CD4-positive, CD25-positive, alpha-beta regulatory T cell (primary cell): Measurements from ENCODE around the gene ZNF407. TPM values are rescaled to one million over a fixed set of nuclear protein-coding genes. Genes with fewer than 3 reads are reported as not detected.

Source experiments
- ATAC-seq, 2 donors: fragments of 150-1000 bp; cut with Tn5 transposase; one replicate each; pipeline ENCODE4 v1.10.0; 2021; ENCODE audit warnings: low read depth in 2 of 2, moderate number of reproducible peaks in 2 of 2, moderate library complexity in 1 of 2
- DNase-seq, 3 donors: peaks; one replicate each; pipeline versions ENCODE4 v3.0.0 to v3.0.0-alpha.2; 2012 to 2022; ENCODE audit warnings: mixed read lengths in 1 of 3
- H3K27ac ChIP-seq: one replicate; pipeline ENCODE4 v1.7.0; 2013; ENCODE audit warnings: mild to moderate bottlenecking, low read length; ENCODE audit not compliant: insufficient read depth, poor library complexity, severe bottlenecking
- H3K27me3 ChIP-seq: one replicate; pipeline ENCODE4 v1.7.0; 2013; ENCODE audit warnings: low read length; ENCODE audit not compliant: control insufficient read depth, insufficient read depth
- H3K36me3 ChIP-seq: one replicate; pipeline ENCODE4 v1.7.0; 2013; ENCODE audit warnings: mild to moderate bottlenecking, low read length, moderate library complexity; ENCODE audit not compliant: control insufficient read depth, insufficient read depth
- H3K4me1 ChIP-seq: 2 replicates; pipeline ENCODE4 v1.7.0; 2013; ENCODE audit warnings: mild to moderate bottlenecking, low read length; ENCODE audit not compliant: insufficient read depth, control insufficient read depth, poor library complexity, severe bottlenecking
- H3K4me3 ChIP-seq: one replicate; pipeline ENCODE4 v1.7.0; 2013; ENCODE audit warnings: low read depth, mild to moderate bottlenecking, low read length, moderate library complexity
- H3K9me3 ChIP-seq, 2 experiments: 1 replicate in 1 of 2; 2 replicates in 1 of 2; pipeline ENCODE4 v1.7.0; 2013; ENCODE audit warnings: low read length in 2 of 2, mild to moderate bottlenecking in 1 of 2, moderate library complexity in 1 of 2; ENCODE audit not compliant: control insufficient read depth in 2 of 2
- H3K27ac Mint-ChIP-seq, 3 donors: one replicate each; pipeline ENCODE4 v1.8.0; 2020 to 2022; ENCODE audit warnings: mild to moderate bottlenecking in 3 of 3, mixed read lengths in 3 of 3, moderate library complexity in 2 of 3
- H3K27me3 Mint-ChIP-seq: one replicate; pipeline ENCODE4 v1.8.0; 2022; ENCODE audit warnings: mild to moderate bottlenecking, mixed read lengths
- H3K36me3 Mint-ChIP-seq: one replicate; pipeline ENCODE4 v1.8.0; 2020; ENCODE audit warnings: mixed read lengths
- H3K4me1 Mint-ChIP-seq, 4 donors: one replicate each; pipeline ENCODE4 v1.8.0; 2020 to 2022; ENCODE audit warnings: mixed read lengths in 4 of 4, mild to moderate bottlenecking in 1 of 4
- H3K4me3 Mint-ChIP-seq, 4 donors: one replicate each; pipeline ENCODE4 v1.8.0; 2020 to 2022; ENCODE audit warnings: mild to moderate bottlenecking in 4 of 4, mixed read lengths in 4 of 4, moderate library complexity in 3 of 4
- H3K9me3 Mint-ChIP-seq, 7 donors: one replicate each; pipeline ENCODE4 v1.8.0; 2020 to 2022; ENCODE audit warnings: mixed read lengths in 7 of 7, mild to moderate bottlenecking in 3 of 7, moderate library complexity in 2 of 7
- polyA plus RNA-seq, 4 donors: library from polyadenylated mRNA; unstranded; fragments of 300-500 nt; fragmentation: Illumina TruSeq; gene quantifications; one replicate each; pipeline ENCODE4 v1.2.3, GENCODE V29; 2021
- total RNA-seq: library from RNA; stranded (reverse); gene quantifications from one replicate; pipeline ENCODE4 v1.2.3, GENCODE V29; 2022

The ZNF407 gene
- total RNA-seq (34.0 TPM), polyA plus RNA-seq (1 to 10 TPM; 2.0 to 5.1 (median 3.8) TPM)

- peaks cover 0 to 3% (median 0%) of the 10 kb centered on the region in 7 donors for H3K9me3 Mint-ChIP-seq
- H3K4me1 Mint-ChIP-seq, result peaks cover 33 to 68% (median 46%) of the 10 kb centered on the region in 4 donors
- Histone ChIP-seq H3K36me3 (peaks cover 12% of the 10 kb centered on the region), H3K4me3 (peak within 1 kb of the TSS; percentile 98), H3K4me1 (peaks cover 34% of the 10 kb centered on the region), H3K27ac (peak within 1 kb of the TSS; percentile 95), H3K9me3 (no peaks in the 10 kb centered on the region), H3K27me3 (no peaks in the 10 kb centered on the region)
- peak within 1 kb of the TSS; percentile 95 to 99 (median 96) for H3K4me3 Mint-ChIP-seq
- peak; percentile 78 to 95 (median 93) for DNase-seq
- ATAC-seq, result peak; percentile 75 to 76
- peaks cover 5% of the 10 kb centered on the region for H3K27me3 Mint-ChIP-seq
- H3K36me3 Mint-ChIP-seq, result peaks cover 28% of the 10 kb centered on the region
- peak within 1 kb of the TSS; percentile 98 to 100 (median 98) for H3K27ac Mint-ChIP-seq
These were observed at the start of gene ZNF407 for GRCh38 chr18:74597662-74598349. Gene ZNF407, plus strand, starts transcription at chr18:74597870. Its CDS starts 33,150 bp downstream, at chr18:74631020.

- Mint-ChIP-seq H3K4me3 (no peak overlapping the region), H3K9me3 (peaks cover 0 to 14% (median 0%) of the 10 kb centered on the region in 7 donors)
- no peak for DNase-seq
These were observed 48.0 kb upstream of the ZNF407 start for GRCh38 chr18:74549591-74550104.

GRCh38 chr18:74550886-74551285, 46.8 kb upstream of the ZNF407 start:
- H3K9me3 ChIP-seq, result peaks cover 3 to 10% of the 10 kb centered on the region in 2 experiments
- no peaks in the 10 kb centered on the region for H3K36me3 ChIP-seq
- ATAC-seq (no peak), DNase-seq (no peak)
- H3K4me1 ChIP-seq, result no peaks in the 10 kb centered on the region
- H3K27ac ChIP-seq, result no peak overlapping the region
- H3K27ac Mint-ChIP-seq, result no peak overlapping the region
- H3K9me3 Mint-ChIP-seq, result peaks cover 0 to 14% (median 0%) of the 10 kb centered on the region in 7 donors
- no peak overlapping the region for H3K4me3 Mint-ChIP-seq
- H3K4me1 Mint-ChIP-seq, result peaks cover 0 to 9% (median 0%) of the 10 kb centered on the region in 4 donors
- H3K4me3 ChIP-seq, result no peak overlapping the region
- H3K36me3 Mint-ChIP-seq, result no peaks in the 10 kb centered on the region
- H3K27me3 ChIP-seq, result no peaks in the 10 kb centered on the region
- peaks cover 27% of the 10 kb centered on the region for H3K27me3 Mint-ChIP-seq

More at GRCh38 chr18:74549591-74550104, 48.0 kb upstream of the ZNF407 start:
- no peak overlapping the region for H3K4me3 ChIP-seq
- no peaks in the 10 kb centered on the region for H3K4me1 ChIP-seq
- peaks cover 3 to 10% of the 10 kb centered on the region in 2 experiments for H3K9me3 ChIP-seq
- Mint-ChIP-seq H3K27me3 (peaks cover 27% of the 10 kb centered on the region), H3K4me1 (peaks cover 0 to 9% (median 0%) of the 10 kb centered on the region in 4 donors), H3K36me3 (no peaks in the 10 kb centered on the region), H3K27ac (no peak overlapping the region)
- ATAC-seq, result no peak
- no peaks in the 10 kb centered on the region for H3K27me3 ChIP-seq
- H3K36me3 ChIP-seq, result no peaks in the 10 kb centered on the region
- H3K27ac ChIP-seq, result no peak overlapping the region

- Mint-ChIP-seq H3K4me1 (peaks cover 0 to 9% (median 0%) of the 10 kb centered on the region in 4 donors), H3K27me3 (peaks cover 27% of the 10 kb centered on the region), H3K9me3 (peaks cover 0 to 14% (median 0%) of the 10 kb centered on the region in 7 donors), H3K27ac (no peak overlapping the region), H3K4me3 (no peak overlapping the region), H3K36me3 (no peaks in the 10 kb centered on the region)
- no peak for DNase-seq
- H3K4me1 ChIP-seq, result no peaks in the 10 kb centered on the region
- H3K27me3 ChIP-seq, result no peaks in the 10 kb centered on the region
- no peak overlapping the region for H3K4me3 ChIP-seq
- no peak for ATAC-seq
- H3K9me3 ChIP-seq, result peaks cover 3 to 10% of the 10 kb centered on the region in 2 experiments
- H3K27ac ChIP-seq, result no peak overlapping the region
- H3K36me3 ChIP-seq, result no peaks in the 10 kb centered on the region
These were observed 46.2 kb upstream of the ZNF407 start for GRCh38 chr18:74551452-74551851.

GRCh38 chr18:74551936-74552555, 45.6 kb upstream of the ZNF407 start:
- no peak overlapping the region for H3K4me3 Mint-ChIP-seq
- Histone ChIP-seq H3K4me1 (no peaks in the 10 kb centered on the region), H3K36me3 (no peaks in the 10 kb centered on the region), H3K27me3 (no peaks in the 10 kb centered on the region), H3K9me3 (peaks cover 3 to 10% of the 10 kb centered on the region in 2 experiments), H3K27ac (no peak overlapping the region), H3K4me3 (no peak overlapping the region)
- H3K36me3 Mint-ChIP-seq, result no peaks in the 10 kb centered on the region
- peaks cover 0 to 9% (median 0%) of the 10 kb centered on the region in 4 donors for H3K4me1 Mint-ChIP-seq
- ATAC-seq, result peak; percentile 90 to 92
- peaks cover 0 to 14% (median 0%) of the 10 kb centered on the region in 7 donors for H3K9me3 Mint-ChIP-seq
- peaks cover 24% of the 10 kb centered on the region for H3K27me3 Mint-ChIP-seq
- DNase-seq, result peak; percentile 56 to 79 (median 69)
- no peak overlapping the region for H3K27ac Mint-ChIP-seq

GRCh38 chr18:74556126-74556525, 41.5 kb upstream of the ZNF407 start:
- DNase-seq (no peak), ATAC-seq (no peak)
- no peak overlapping the region for H3K27ac ChIP-seq
- no peaks in the 10 kb centered on the region for H3K36me3 ChIP-seq
- Mint-ChIP-seq H3K9me3 (peaks cover 0 to 2% (median 0%) of the 10 kb centered on the region in 7 donors), H3K4me3 (no peak overlapping the region), H3K27ac (no peak overlapping the region), H3K4me1 (peaks cover 0 to 9% (median 0%) of the 10 kb centered on the region in 4 donors), H3K36me3 (no peaks in the 10 kb centered on the region), H3K27me3 (peaks cover 13% of the 10 kb centered on the region)
- no peak overlapping the region for H3K4me3 ChIP-seq
- no peaks in the 10 kb centered on the region for H3K4me1 ChIP-seq
- no peaks in the 10 kb centered on the region for H3K9me3 ChIP-seq
- no peaks in the 10 kb centered on the region for H3K27me3 ChIP-seq

- Histone ChIP-seq H3K36me3 (no peaks in the 10 kb centered on the region), H3K9me3 (no peaks in the 10 kb centered on the region)
- ATAC-seq, result no peak
These were observed 39.6 kb upstream of the ZNF407 start for GRCh38 chr18:74558096-74558495.

More at GRCh38 chr18:74558096-74558495, 39.6 kb upstream of the ZNF407 start:
- Mint-ChIP-seq H3K4me1 (no peaks in the 10 kb centered on the region), H3K27ac (no peak overlapping the region), H3K36me3 (no peaks in the 10 kb centered on the region), H3K4me3 (no peak overlapping the region), H3K9me3 (no peaks in the 10 kb centered on the region), H3K27me3 (peaks cover 4% of the 10 kb centered on the region)
- Histone ChIP-seq H3K27me3 (no peaks in the 10 kb centered on the region), H3K27ac (no peak overlapping the region), H3K4me3 (no peak overlapping the region), H3K4me1 (no peaks in the 10 kb centered on the region)
- DNase-seq, result no peak
